GM19351 (cell line): ENCODE data around the gene PPP2CA.
"Not testable (repeated sequence)": the region's sequence is repeated elsewhere in the genome, so short reads cannot be mapped to it uniquely, and the experiment has no call there.

Experiments used
- ATAC-seq: cut with Tn5 transposase; IDR thresholded peaks from one replicate; pipeline ENCODE4 v1.9.1; 2021; ENCODE audit warnings: mild to moderate bottlenecking, moderate library complexity; ENCODE audit not compliant: unreplicated experiment

Gene PPP2CA

GRCh38 chr5:134225780-134226440 lies at the start of gene PPP2CA:
TSS of gene PPP2CA (minus strand) at chr5:134226073. CDS start at chr5:134225861, 212 bp downstream.
- ATAC-seq: peak; percentile 81

GRCh38 chr5:134273642-134274395 lies 47.9 kb upstream of the PPP2CA start:
- ATAC-seq: no peak

- no peak for ATAC-seq
These were observed 45.2 kb upstream of the PPP2CA start for GRCh38 chr5:134271059-134271458.

- ATAC-seq: no peak
These were observed 43.0 kb upstream of the PPP2CA start for GRCh38 chr5:134268919-134269318.

- no peak for ATAC-seq
These were observed 42.2 kb upstream of the PPP2CA start for GRCh38 chr5:134268019-134268601.

GRCh38 chr5:134267366-134268018 lies 41.6 kb upstream of the PPP2CA start:
- ATAC-seq: no peak

- no peak for ATAC-seq
These were observed 37.9 kb upstream of the PPP2CA start for GRCh38 chr5:134263801-134264200.

- ATAC-seq: not testable (repeated sequence)
These were observed 36.8 kb upstream of the PPP2CA start for GRCh38 chr5:134262629-134263028.

- no peak for ATAC-seq
These were observed 33.0 kb upstream of the PPP2CA start for GRCh38 chr5:134258896-134259295.

- ATAC-seq: no peak
These were observed 31.3 kb upstream of the PPP2CA start for GRCh38 chr5:134257176-134257575.

GRCh38 chr5:134255418-134256150 lies 29.7 kb upstream of the PPP2CA start:
- no peak for ATAC-seq

GRCh38 chr5:134253368-134254153 lies 27.7 kb upstream of the PPP2CA start:
- ATAC-seq: not testable (repeated sequence)

GRCh38 chr5:134252671-134253070 lies 26.8 kb upstream of the PPP2CA start:
- ATAC-seq: no peak

- no peak for ATAC-seq
These were observed 25.1 kb upstream of the PPP2CA start for GRCh38 chr5:134250949-134251348.

GRCh38 chr5:134249469-134250379 lies 23.9 kb upstream of the PPP2CA start:
- ATAC-seq: no peak

GRCh38 chr5:134248256-134248655 lies 22.4 kb upstream of the PPP2CA start:
- ATAC-seq: no peak

GRCh38 chr5:134247428-134248224 lies 21.8 kb upstream of the PPP2CA start:
- ATAC-seq: no peak

GRCh38 chr5:134246771-134247427 lies 21.0 kb upstream of the PPP2CA start:
- ATAC-seq: no peak
